Stomach (tissue), 9 donors: ENCODE data around the gene CHD9NB. TPM values are rescaled to one million over a fixed set of nuclear protein-coding genes. Genes with fewer than 3 reads are reported as not detected.

Experiments used
- DNase-seq, 2 donors: peaks; one replicate each; pipeline versions ENCODE4 v3.0.0 to v3.0.0-alpha.2; 2013 to 2019
- H3K27ac ChIP-seq, 5 donors: fragments of 200-600 bp in 4 of 5; sonication (generic) in 4 of 5; one replicate each; pipeline ENCODE4 v1.5.1; 2013 to 2019; ENCODE audit warnings: mild to moderate bottlenecking in 1 of 5, moderate library complexity in 1 of 5
- H3K27me3 ChIP-seq, 3 donors: fragments of 200-600 bp; sonication (generic); one replicate each; pipeline ENCODE4 v1.5.1; 2017 to 2019; ENCODE audit warnings: mixed run types in 1 of 3
- H3K36me3 ChIP-seq, 4 donors: fragments of 200-600 bp; sonication (generic); 1 replicate in 3 of 4; 2 replicates in 1 of 4; pipeline ENCODE4 v1.5.1; 2016 to 2019
- H3K4me1 ChIP-seq, 4 donors: fragments of 200-600 bp; sonication (generic); one replicate each; pipeline ENCODE4 v1.5.1; 2016 to 2019
- H3K4me3 ChIP-seq, 4 donors: fragments of 200-600 bp; sonication (generic) in 3 of 4; one replicate each; pipeline ENCODE4 v1.5.1; 2016 to 2019; ENCODE audit warnings: mild to moderate bottlenecking in 1 of 4
- H3K9me3 ChIP-seq, 4 donors: fragments of 200-600 bp; sonication (generic); one replicate each; pipeline ENCODE4 v1.5.1; 2016 to 2019
- CTCF ChIP-seq, 7 experiments: fragments of 450-650 bp in 4 of 7; fragments of 200-600 bp in 3 of 7; sonication (generic) in 3 of 7; IDR thresholded peaks; one replicate each; pipeline ENCODE4 v1.5.1; 2016 to 2019; ENCODE audit warnings: antibody characterized with exemption in 7 of 7, control low read depth in 2 of 7, mild to moderate bottlenecking in 1 of 7
- EP300 ChIP-seq: sonication (generic); formaldehyde crosslinking; IDR thresholded peaks from one replicate; pipeline ENCODE4 v1.6.1; 2017; ENCODE audit warnings: antibody characterized with exemption
- POLR2A ChIP-seq, 4 donors: fragments of 450-650 bp; IDR thresholded peaks; one replicate each; pipeline ENCODE4 v1.6.1; 2016; ENCODE audit warnings: antibody characterized with exemption in 4 of 4, control low read depth in 2 of 4, mild to moderate bottlenecking in 1 of 4, moderate library complexity in 1 of 4
- POLR2AphosphoS5 ChIP-seq, 3 donors: sonication (generic); formaldehyde crosslinking; IDR thresholded peaks; one replicate each; pipeline ENCODE4 v1.6.1; 2016; ENCODE audit warnings: antibody characterized with exemption in 3 of 3
- WGBS, 5 donors: extraction: QIAGEN DNeasy Blood & Tissue Kit in 3 of 5; methylation state at CpG; one replicate each; pipeline versions ENCODE4 v1.1.5 to v1.1.7; 2013 to 2018; 5-methylcytosine and 5-hydroxymethylcytosine counted together
- intact Hi-C: fragments of 100-400 bp; cut with DNase I; formaldehyde crosslinking; loops from one replicate; pipeline ENCODE4 v1.15.1; 2023; ENCODE audit warnings: low total_unique reads
- polyA plus RNA-seq, 3 donors: library from polyadenylated mRNA; stranded (reverse); fragments of 200-250 nt; gene quantifications; one replicate each; pipeline ENCODE4 v1.2.3, GENCODE V29; 2013
- total RNA-seq, 5 donors: library from RNA; depleted of rRNA; stranded (reverse); fragments of >200 nt; gene quantifications; one replicate each; pipeline versions ENCODE4 v1.1.0 to v1.2.3, GENCODE V29; 2014 to 2016
- donor health status: healthy with polysubstance abuse.
- donor health status: Bipolar disorder and iron deficiency.
- donor health status: healthy.

CHD9NB gene
- total and polyA plus RNA-seq, 8 donors: 0.58 to 8.2 (median 0.93) TPM; not detected in 1

GRCh38 chr16:53029971-53030370 lies 22.7 kb downstream of the CHD9NB start:
- TF ChIP-seq EP300: no peak
- no peak for TF ChIP-seq CTCF (IDR thresholded peaks at IDR 0.05)
- TF ChIP-seq POLR2A (IDR thresholded peaks at IDR 0.05): no peak
- no peak for TF ChIP-seq POLR2AphosphoS5 (IDR thresholded peaks at IDR 0.05)
- H3K36me3 ChIP-seq: no peaks in the 10 kb centered on the region
- H3K4me3 ChIP-seq: no peak overlapping the region
- DNase-seq: no peak
- WGBS, 5 donors: 87 to 90% (median 89%) methylated on average over 3 of the region's 3 CpGs
- H3K27me3 ChIP-seq: no peaks in the 10 kb centered on the region
- no peak overlapping the region for H3K27ac ChIP-seq
- H3K4me1 ChIP-seq: no peaks in the 10 kb centered on the region
- H3K9me3 ChIP-seq: no peaks in the 10 kb centered on the region
- intact Hi-C loops: no loop called here

GRCh38 chr16:53024045-53024444 lies 28.7 kb downstream of the CHD9NB start:
- Histone ChIP-seq H3K4me1 (no peaks in the 10 kb centered on the region), H3K9me3 (no peaks in the 10 kb centered on the region), H3K4me3 (no peak overlapping the region), H3K36me3 (no peaks in the 10 kb centered on the region), H3K27ac (no peak overlapping the region), H3K27me3 (no peaks in the 10 kb centered on the region)
- WGBS, 5 donors: 92 to 99% (median 97%) methylated on average over 4 of the region's 4 CpGs
- TF ChIP-seq CTCF (IDR thresholded peaks at IDR 0.05) (no peak), POLR2AphosphoS5 (IDR thresholded peaks at IDR 0.05) (no peak), POLR2A (IDR thresholded peaks at IDR 0.05) (no peak), EP300 (no peak)
- intact Hi-C loops: no loop called here
- no peak for DNase-seq

- Histone ChIP-seq H3K27ac (no peak overlapping the region), H3K4me3 (no peak overlapping the region), H3K27me3 (no peaks in the 10 kb centered on the region), H3K9me3 (no peaks in the 10 kb centered on the region), H3K36me3 (no peaks in the 10 kb centered on the region), H3K4me1 (no peaks in the 10 kb centered on the region)
- peak; percentile 39 to 86 for DNase-seq
- 3 to 8% (median 5%) methylated on average over 5 of the region's 5 CpGs for WGBS, 5 donors
- TF ChIP-seq EP300: no peak
- no peak for TF ChIP-seq POLR2AphosphoS5 (IDR thresholded peaks at IDR 0.05)
- no peak for TF ChIP-seq POLR2A (IDR thresholded peaks at IDR 0.05)
- peak in 4 of 7 experiments; percentile 34 to 62 (median 48) for TF ChIP-seq CTCF (IDR thresholded peaks at IDR 0.05)
- intact Hi-C loops: no loop called here
Measured at GRCh38 chr16:53022374-53022773, 30.3 kb downstream of the CHD9NB start.

- TF ChIP-seq CTCF (IDR thresholded peaks at IDR 0.05): no peak
- no peak for TF ChIP-seq POLR2A (IDR thresholded peaks at IDR 0.05)
- no peak for TF ChIP-seq EP300
- TF ChIP-seq POLR2AphosphoS5 (IDR thresholded peaks at IDR 0.05): no peak
- WGBS, 5 donors: 85 to 92% (median 89%) methylated on average over 2 of the region's 2 CpGs
- Histone ChIP-seq H3K27me3 (no peaks in the 10 kb centered on the region), H3K27ac (no peak overlapping the region), H3K36me3 (no peaks in the 10 kb centered on the region), H3K9me3 (no peaks in the 10 kb centered on the region), H3K4me3 (no peak overlapping the region), H3K4me1 (no peaks in the 10 kb centered on the region)
- intact Hi-C loops: no loop called here
- DNase-seq: no peak
Measured at GRCh38 chr16:53018834-53019416, 33.8 kb downstream of the CHD9NB start.
